ENCODE measurements around the gene GMFB. TPM values are rescaled to one million over a fixed set of nuclear protein-coding genes. Genes with fewer than 3 reads are reported as not detected.

The GMFB gene
- total and polyA plus RNA-seq, 2 donors (not counting 3 experiments of a cell fraction or from before 2014, with no cell fraction given), result 10.1 to 52.0 TPM

DNA sequence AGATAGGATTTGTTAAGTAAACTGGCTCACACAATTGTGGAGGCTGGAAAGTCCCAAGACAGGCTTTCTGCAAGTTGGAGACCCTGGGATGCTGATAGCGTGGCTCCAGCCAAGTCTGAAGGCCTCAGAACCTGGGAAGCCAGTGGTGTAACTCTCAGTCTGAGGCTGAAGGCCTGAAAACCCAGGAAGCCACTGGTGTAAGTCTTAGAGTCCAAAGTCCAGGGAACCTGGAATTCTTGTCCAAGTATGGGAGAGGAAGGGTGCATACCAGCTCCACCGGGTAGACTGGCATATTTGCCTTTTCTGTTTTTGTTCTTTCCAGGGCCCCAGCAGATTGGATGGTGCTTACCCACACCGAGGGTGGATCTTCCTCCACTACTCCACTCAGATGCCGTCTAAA is 18.1 kb downstream of the GMFB start:
- peaks cover 0 to 2% of the 10 kb centered on the region in 2 experiments for H3K36me3 ChIP-seq (ENCODE audit: control insufficient read depth in 2 of 2, extremely low read depth in 1 of 2, insufficient read depth in 2 of 2, low read length in 2 of 2)
- H3K4me1 ChIP-seq (ENCODE audit: control insufficient read depth, extremely low read depth, insufficient read depth, low read length), result no peaks in the 10 kb centered on the region
- H2AFZ ChIP-seq (ENCODE audit: low read depth, low read length), result no peak overlapping the region
- DNase-seq (ENCODE audit: low read depth, low spot score) (no peak), FAIRE-seq (no peak)
- no peaks in the 10 kb centered on the region for H3K9me1 ChIP-seq (replicated peaks; ENCODE audit: control insufficient read depth, extremely low read depth, insufficient read depth, low read length)
- POLR2A ChIA-PET, result no interaction called here
- intact Hi-C loops (cut with micrococcal nuclease) (no loop called here), dilution Hi-C loops (cut with MboI; ENCODE audit: extremely low pct_ligation_motif_present, low sequenced_read_pairs) (no loop called here)
- CTCF ChIA-PET, result no interaction called here
- peaks cover 4% of the 10 kb centered on the region for H3K9me3 ChIP-seq (replicated peaks; ENCODE audit: control insufficient read depth, insufficient read depth, low read length)
- no peak overlapping the region for H3K27ac ChIP-seq (ENCODE audit: insufficient read depth, low read depth, low read length)
- no TSS peak for BruUV-seq (replicated peaks)
- no peak overlapping the region for H3K4me2 ChIP-seq (ENCODE audit: insufficient read depth, low read length)
- peaks cover 8 to 10% of the 10 kb centered on the region in 2 experiments for H3K27me3 ChIP-seq (ENCODE audit: control insufficient read depth in 2 of 2, insufficient read depth in 2 of 2, low read length in 2 of 2)
- H3K79me2 ChIP-seq (ENCODE audit: control insufficient read depth, insufficient read depth, low read length), result no peaks in the 10 kb centered on the region
- TF ChIP-seq JUN (IDR thresholded peaks at IDR 0.05; ENCODE audit: borderline replicate concordance, insufficient read depth, insufficient read length, low read depth) (no peak), POLR2AphosphoS5 (IDR thresholded peaks at IDR 0.05; ENCODE audit: insufficient read depth, low read depth, low read length) (no peak), GATA2 (IDR thresholded peaks at IDR 0.05; ENCODE audit: insufficient read depth, insufficient read length, low read depth, low read length) (no peak), EZH2 (IDR thresholded peaks at IDR 0.05; ENCODE audit: borderline replicate concordance, low read depth, low read length, severe bottlenecking) (no peak), MYC (IDR thresholded peaks at IDR 0.05; ENCODE audit: low read depth, low read length) (no peak), POLR2A (IDR thresholded peaks at IDR 0.05; ENCODE audit: low read depth, low read length) (no peak)
- TF ChIP-seq, protein P1, sequence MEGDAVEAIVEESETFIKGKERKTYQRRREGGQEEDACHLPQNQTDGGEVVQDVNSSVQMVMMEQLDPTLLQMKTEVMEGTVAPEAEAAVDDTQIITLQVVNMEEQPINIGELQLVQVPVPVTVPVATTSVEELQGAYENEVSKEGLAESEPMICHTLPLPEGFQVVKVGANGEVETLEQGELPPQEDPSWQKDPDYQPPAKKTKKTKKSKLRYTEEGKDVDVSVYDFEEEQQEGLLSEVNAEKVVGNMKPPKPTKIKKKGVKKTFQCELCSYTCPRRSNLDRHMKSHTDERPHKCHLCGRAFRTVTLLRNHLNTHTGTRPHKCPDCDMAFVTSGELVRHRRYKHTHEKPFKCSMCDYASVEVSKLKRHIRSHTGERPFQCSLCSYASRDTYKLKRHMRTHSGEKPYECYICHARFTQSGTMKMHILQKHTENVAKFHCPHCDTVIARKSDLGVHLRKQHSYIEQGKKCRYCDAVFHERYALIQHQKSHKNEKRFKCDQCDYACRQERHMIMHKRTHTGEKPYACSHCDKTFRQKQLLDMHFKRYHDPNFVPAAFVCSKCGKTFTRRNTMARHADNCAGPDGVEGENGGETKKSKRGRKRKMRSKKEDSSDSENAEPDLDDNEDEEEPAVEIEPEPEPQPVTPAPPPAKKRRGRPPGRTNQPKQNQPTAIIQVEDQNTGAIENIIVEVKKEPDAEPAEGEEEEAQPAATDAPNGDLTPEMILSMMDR (IDR thresholded peaks at IDR 0.05; ENCODE audit: extremely low read depth in 1 of 2, insufficient read depth in 1 of 2, low read depth in 1 of 2, low read length in 2 of 2), result no peak
- H3K9ac ChIP-seq (replicated peaks; ENCODE audit: extremely low read depth, insufficient read depth, low read length), result no peak overlapping the region
- no peak overlapping the region for H3K4me3 ChIP-seq (replicated peaks in 1 of 3; ENCODE audit: insufficient read depth in 1 of 3, low read depth in 1 of 3, low read length in 3 of 3)
- no peaks in the 10 kb centered on the region for H4K20me1 ChIP-seq (replicated peaks; ENCODE audit: control insufficient read depth, extremely low read depth, insufficient read depth, low read length)
